Measurements from ENCODE around the gene PPP3CA. TPM values are rescaled to one million over a fixed set of nuclear protein-coding genes. Genes with fewer than 3 reads are reported as not detected.

Gene PPP3CA
- total and polyA plus RNA-seq, 2 experiments from 2014 or later: 27.0 to 45.2 TPM

DNA sequence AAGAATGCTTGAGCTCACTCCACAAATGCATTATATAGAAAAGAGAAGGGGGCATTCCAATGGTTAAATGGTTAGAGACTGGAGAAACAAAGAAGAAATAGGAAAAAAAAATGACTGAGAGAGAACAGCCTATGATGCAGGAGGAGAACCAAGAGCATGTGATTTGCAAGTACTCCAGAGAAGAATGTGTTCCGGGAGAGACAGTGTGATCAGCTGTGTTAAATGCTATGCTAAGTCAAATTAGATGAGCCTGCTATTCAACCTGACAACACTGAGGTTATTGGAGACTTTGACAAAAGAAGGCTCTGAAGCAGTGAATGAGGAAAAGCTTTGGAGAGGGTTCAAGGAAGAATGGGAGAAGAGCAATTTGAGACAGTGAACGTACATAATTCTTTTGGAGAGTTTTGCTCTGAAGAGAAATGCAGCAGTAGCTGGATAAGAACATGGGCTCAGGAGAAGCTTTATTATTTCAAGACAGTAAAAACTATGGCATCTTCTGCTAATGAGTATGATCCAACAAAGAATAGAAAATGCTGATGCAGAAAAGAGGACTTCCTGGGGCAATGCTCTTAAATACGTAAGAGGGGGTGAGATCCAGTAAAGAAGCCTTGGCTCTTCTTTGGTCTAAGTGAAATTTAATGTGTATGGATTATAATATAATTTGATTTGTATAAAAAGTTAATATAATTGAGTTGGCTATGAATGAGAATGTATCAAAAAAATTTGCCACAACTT lies 66.3 kb downstream of the PPP3CA start:
- Histone ChIP-seq H2AFZ (no peak overlapping the region), H3K4me1 (ENCODE audit: insufficient read depth) (peaks cover 66% of the 10 kb centered on the region), H3F3A (replicated peaks; ENCODE audit: low read depth) (no peaks in the 10 kb centered on the region), H3K9me2 (ENCODE audit: insufficient read depth) (no peaks in the 10 kb centered on the region), H3K4me2 (peak overlapping the region; percentile 12; the same call in 1 of the 2 replicates), H3K27ac (ENCODE audit: low read depth) (no peak overlapping the region), H4K20me1 (replicated peaks; ENCODE audit: insufficient read depth) (no peaks in the 10 kb centered on the region), H3K27me3 (ENCODE audit: insufficient read depth) (no peaks in the 10 kb centered on the region), H3K79me2 (replicated peaks; ENCODE audit: insufficient read depth) (peaks cover 20% of the 10 kb centered on the region), H3K4me3 (no peak overlapping the region), H3K36me3 (ENCODE audit: insufficient read depth) (no peaks in the 10 kb centered on the region)
- H3K27ac Mint-ChIP-seq: peak overlapping the region; percentile 91
- no peaks in the 10 kb centered on the region for H3K27me3 Mint-ChIP-seq (ENCODE audit: insufficient read depth, low read depth, poor library complexity)
- H3K4me1 Mint-ChIP-seq: peaks cover 88% of the 10 kb centered on the region
- no peak for TF ChIP-seq STAT1 (IDR thresholded peaks at IDR 0.05; ENCODE audit: unreplicated experiment)
- TF ChIP-seq POLR2AphosphoS5 (IDR thresholded peaks at IDR 0.05; ENCODE audit: low read depth): no peak
- TF ChIP-seq, protein P1, sequence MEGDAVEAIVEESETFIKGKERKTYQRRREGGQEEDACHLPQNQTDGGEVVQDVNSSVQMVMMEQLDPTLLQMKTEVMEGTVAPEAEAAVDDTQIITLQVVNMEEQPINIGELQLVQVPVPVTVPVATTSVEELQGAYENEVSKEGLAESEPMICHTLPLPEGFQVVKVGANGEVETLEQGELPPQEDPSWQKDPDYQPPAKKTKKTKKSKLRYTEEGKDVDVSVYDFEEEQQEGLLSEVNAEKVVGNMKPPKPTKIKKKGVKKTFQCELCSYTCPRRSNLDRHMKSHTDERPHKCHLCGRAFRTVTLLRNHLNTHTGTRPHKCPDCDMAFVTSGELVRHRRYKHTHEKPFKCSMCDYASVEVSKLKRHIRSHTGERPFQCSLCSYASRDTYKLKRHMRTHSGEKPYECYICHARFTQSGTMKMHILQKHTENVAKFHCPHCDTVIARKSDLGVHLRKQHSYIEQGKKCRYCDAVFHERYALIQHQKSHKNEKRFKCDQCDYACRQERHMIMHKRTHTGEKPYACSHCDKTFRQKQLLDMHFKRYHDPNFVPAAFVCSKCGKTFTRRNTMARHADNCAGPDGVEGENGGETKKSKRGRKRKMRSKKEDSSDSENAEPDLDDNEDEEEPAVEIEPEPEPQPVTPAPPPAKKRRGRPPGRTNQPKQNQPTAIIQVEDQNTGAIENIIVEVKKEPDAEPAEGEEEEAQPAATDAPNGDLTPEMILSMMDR (conservative IDR thresholded peaks at IDR 0.05; ENCODE audit: low read depth in 2 of 2): no peak
- TF ChIP-seq, protein P2, sequence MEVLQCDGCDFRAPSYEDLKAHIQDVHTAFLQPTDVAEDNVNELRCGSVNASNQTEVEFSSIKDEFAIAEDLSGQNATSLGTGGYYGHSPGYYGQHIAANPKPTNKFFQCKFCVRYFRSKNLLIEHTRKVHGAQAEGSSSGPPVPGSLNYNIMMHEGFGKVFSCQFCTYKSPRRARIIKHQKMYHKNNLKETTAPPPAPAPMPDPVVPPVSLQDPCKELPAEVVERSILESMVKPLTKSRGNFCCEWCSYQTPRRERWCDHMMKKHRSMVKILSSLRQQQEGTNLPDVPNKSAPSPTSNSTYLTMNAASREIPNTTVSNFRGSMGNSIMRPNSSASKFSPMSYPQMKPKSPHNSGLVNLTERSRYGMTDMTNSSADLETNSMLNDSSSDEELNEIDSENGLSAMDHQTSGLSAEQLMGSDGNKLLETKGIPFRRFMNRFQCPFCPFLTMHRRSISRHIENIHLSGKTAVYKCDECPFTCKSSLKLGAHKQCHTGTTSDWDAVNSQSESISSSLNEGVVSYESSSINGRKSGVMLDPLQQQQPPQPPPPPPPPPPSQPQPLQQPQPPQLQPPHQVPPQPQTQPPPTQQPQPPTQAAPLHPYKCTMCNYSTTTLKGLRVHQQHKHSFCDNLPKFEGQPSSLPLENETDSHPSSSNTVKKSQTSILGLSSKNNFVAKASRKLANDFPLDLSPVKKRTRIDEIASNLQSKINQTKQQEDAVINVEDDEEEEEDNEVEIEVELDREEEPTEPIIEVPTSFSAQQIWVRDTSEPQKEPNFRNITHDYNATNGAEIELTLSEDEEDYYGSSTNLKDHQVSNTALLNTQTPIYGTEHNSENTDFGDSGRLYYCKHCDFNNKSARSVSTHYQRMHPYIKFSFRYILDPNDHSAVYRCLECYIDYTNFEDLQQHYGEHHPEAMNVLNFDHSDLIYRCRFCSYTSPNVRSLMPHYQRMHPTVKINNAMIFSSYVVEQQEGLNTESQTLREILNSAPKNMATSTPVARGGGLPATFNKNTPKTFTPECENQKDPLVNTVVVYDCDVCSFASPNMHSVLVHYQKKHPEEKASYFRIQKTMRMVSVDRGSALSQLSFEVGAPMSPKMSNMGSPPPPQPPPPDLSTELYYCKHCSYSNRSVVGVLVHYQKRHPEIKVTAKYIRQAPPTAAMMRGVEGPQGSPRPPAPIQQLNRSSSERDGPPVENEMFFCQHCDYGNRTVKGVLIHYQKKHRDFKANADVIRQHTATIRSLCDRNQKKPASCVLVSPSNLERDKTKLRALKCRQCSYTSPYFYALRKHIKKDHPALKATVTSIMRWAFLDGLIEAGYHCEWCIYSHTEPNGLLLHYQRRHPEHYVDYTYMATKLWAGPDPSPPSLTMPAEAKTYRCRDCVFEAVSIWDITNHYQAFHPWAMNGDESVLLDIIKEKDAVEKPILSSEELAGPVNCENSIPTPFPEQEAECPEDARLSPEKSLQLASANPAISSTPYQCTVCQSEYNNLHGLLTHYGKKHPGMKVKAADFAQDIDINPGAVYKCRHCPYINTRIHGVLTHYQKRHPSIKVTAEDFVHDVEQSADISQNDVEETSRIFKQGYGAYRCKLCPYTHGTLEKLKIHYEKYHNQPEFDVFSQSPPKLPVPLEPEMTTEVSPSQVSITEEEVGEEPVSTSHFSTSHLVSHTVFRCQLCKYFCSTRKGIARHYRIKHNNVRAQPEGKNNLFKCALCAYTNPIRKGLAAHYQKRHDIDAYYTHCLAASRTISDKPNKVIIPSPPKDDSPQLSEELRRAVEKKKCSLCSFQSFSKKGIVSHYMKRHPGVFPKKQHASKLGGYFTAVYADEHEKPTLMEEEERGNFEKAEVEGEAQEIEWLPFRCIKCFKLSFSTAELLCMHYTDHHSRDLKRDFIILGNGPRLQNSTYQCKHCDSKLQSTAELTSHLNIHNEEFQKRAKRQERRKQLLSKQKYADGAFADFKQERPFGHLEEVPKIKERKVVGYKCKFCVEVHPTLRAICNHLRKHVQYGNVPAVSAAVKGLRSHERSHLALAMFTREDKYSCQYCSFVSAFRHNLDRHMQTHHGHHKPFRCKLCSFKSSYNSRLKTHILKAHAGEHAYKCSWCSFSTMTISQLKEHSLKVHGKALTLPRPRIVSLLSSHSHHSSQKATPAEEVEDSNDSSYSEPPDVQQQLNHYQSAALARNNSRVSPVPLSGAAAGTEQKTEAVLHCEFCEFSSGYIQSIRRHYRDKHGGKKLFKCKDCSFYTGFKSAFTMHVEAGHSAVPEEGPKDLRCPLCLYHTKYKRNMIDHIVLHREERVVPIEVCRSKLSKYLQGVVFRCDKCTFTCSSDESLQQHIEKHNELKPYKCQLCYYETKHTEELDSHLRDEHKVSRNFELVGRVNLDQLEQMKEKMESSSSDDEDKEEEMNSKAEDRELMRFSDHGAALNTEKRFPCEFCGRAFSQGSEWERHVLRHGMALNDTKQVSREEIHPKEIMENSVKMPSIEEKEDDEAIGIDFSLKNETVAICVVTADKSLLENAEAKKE (CRISPR knock-in tag; IDR thresholded peaks at IDR 0.05): no peak
- TF ChIP-seq JUNB (IDR thresholded peaks at IDR 0.05; ENCODE audit: unreplicated experiment): no peak
- TF ChIP-seq CREB1 (CRISPR knock-in tag; IDR thresholded peaks at IDR 0.05; ENCODE audit: low read depth): no peak
- DNase-seq (ENCODE audit: low spot score): no peak
- no peaks in the 10 kb centered on the region for H3K36me3 Mint-ChIP-seq (ENCODE audit: low read depth)
- no peaks in the 10 kb centered on the region for H3K9me3 Mint-ChIP-seq
- ATAC-seq: no peak
- peak overlapping the region; percentile 60 for H3K4me3 Mint-ChIP-seq
